Stimulated activated CD4-positive, alpha-beta T cell treated with anti-CD3 and anti-CD28 coated beads, Interleukin-4, amount 100 ng/mL, for 24 hours (primary cell): ENCODE measurements around the gene OST4.
"Not testable (repeated sequence)": the region's sequence is repeated elsewhere in the genome, so short reads cannot be mapped to it uniquely, and the experiment has no call there.

Source experiments
- DNase-seq: peaks from one replicate; pipeline ENCODE4 v3.0.0-alpha.2; 2020

OST4 gene

DNA sequence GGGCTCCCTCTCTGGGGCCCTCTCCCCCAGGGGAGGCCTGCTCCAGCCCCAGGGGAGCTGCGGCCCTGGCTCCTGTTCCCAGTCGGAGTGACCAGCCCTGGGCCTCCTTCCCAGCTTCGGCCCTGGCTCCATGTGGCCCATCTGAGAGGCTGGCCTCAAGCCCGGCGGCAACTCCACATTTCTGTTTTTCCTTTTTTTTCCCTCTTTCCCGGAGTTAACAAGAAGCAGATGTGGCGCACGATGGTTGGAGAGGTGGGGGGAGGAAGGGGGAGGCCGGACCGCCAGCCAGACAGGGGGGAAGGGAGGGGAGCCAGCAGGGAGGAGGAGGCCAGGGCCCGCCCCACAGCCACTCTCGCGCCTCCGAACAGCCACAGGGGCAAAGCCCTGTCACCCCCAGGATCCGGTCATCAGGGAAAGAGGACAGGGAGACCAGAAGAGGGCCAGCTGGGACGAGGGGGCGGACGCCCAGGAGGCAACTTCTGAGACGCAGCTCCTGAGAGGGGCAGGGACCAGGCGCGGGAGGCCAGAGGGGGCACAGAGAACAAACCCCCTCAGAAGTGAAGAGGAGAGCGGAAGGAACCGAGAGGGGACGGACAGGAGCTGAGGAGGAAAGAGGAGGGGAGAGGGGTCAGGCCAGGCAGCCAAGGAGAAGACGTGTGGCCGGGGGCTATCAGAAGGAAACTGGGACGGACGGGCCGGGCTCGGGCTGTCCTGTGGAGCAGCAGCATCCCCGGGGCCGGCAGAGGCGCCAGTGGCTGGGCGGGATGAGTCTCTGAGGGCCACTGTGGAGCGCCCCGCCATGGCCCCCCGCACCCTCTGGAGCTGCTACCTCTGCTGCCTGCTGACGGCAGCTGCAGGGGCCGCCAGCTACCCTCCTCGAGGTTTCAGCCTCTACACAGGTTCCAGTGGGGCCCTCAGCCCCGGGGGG lies 7.1 kb upstream of the OST4 start, which contains the start of gene EMILIN1:
Gene EMILIN1 (plus strand): TSS at position 349 of the 928 bp plus-strand sequence. CDS start 451 bp downstream, at position 800.
- no peak for DNase-seq

- no peak for DNase-seq
Observed at GRCh38 chr2:27077231-27077630, 5.8 kb upstream of the OST4 start.

GRCh38 chr2:27076323-27076722 lies 4.9 kb upstream of the OST4 start:
- DNase-seq, result no peak

DNA sequence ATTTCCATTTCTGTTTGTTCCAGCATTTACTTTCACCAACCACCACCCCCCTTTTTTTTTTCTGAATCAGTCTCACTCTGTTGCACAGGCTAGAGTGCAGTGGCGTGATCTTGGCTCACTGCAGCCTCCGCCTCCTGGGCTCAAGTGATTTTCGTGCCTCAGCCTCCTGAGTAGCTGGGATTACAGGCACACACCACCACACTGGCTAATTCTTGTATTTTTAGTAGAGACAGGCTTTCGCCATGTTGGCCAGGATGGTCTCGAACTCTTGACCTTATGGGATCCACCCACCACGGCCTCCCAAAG lies 4.1 kb upstream of the OST4 start:
- DNase-seq, result not testable (repeated sequence)

DNA sequence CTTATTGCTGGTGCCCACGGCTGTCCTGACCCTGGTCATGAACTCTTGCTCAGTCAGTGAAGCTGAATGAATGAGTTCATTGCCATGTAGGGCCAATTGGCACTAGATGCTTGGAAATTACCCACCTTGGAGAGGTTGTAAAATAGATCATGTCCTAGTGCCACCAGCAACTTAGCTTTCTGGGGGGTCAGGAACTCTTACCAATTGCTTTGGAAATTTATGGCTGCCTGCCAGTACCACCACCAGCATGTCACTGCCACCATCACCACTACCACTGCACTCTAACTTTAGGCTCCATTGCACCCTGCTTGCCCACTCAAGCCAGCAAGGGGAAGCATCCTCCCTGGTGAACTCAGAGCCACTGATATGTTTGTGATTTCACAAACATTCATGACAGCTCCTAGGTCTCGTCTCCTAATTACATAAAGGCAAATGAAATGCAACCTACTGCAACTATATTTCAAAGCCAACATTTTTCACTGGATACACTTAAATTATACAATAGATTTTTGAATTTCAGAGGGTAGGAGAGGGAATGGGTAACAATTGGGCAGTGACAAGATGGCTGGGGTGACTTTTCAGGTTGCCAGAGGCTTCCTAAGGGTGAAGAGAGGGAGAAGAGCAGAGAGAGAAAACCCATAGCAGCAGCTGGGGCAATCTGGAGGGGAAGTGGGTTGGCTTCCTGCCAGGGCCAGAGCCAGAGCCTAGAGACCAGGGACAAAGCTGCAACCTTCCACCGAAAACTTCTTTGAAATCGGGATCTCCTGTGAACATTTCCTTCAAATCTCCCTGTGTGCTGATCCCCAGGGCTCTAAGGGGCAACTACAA lies 3.5 kb upstream of the OST4 start:
- peak; percentile 28 for DNase-seq

DNA sequence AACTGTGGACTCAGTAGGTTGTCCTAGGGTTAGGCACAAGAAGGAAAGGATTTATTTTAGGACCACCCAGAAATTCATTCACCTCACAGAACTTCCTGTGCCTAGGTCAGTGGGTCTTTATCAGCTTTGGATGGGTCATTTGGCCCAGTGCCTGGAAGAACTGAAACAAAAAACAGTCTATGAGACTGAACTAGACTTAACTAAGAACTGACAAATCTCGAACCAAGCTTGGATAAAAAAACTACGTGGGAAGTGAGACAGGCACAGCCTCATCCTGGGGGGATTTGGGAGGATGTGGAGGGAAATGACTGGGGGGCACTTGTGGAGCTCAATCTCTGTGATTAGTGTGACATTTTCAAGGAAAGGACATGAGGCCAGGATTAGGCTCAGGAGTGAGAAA lies 2.3 kb upstream of the OST4 start:
- no peak for DNase-seq

GRCh38 chr2:27072920-27073319 lies 1.5 kb upstream of the OST4 start:
- DNase-seq, result no peak

DNA sequence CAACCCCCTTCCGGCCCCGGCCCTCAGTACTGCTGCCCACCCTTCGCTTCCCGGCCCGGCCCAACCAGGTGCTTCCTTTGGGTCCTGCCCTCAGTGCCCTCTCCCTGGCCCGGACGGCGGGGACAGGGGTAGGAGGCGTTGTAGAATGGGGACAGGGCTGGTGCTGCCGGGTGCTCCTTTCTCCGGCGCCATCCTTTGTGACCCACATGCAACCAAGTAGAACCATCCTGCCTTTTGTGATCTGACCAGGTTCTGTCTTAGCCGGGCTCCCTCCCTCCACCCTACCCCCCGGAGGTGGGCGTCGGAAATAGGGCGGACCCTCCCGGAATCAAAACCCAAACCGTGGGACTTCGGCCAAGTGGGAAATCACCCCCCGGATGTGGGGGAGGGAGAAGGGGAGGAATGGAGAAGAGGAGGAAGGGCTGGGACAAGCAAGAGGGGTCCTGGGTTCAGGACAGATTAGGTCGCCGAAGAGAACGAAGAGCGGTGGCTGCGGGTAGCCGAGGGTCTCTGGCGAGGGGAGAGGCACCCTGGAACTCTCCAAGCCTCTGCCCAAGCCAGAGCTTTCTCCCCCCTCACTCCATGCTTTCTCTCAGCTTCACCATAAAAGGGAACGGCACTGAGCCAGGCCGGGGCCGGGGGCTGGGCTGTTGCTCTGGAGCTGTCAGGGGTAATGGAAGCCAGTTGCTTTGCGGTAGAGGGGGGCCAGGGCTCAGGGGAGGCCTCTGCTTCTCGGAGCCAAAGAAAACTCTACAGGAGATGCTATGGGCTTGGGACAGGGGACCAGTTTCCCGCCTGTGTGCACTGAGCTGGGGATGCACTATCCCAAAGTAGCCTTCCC lies 756 bp upstream of the OST4 start:
- peak; percentile 36 for DNase-seq

DNA sequence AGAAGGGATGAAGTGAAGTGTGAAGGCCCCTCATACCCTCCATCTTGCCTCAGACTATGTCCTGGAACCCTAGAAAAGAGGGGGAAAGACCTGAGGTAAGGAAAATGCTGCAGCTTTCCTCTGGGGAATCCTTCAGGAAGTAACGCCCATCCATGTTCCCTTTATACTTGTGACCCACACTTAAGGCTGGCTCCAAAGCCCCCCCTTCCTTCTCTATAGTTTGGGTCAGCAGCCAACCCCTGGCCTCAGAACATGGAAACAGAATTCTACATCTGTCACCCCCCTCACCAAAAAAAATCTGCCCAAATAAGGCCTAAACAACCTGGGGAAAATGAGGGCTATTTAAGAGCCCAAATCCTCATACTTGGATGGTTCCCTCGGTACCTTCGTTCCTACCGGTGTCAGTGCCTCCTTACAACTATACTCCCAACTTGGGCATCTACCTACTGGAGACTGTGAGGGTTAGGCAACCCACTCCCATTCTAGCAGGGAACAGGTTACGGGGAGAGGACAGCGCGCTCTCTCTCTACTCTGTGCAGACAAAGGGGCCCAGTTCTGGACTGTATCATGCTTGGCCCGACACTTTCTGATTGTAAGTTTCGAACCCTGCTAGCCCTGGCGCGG lies 689 bp downstream of the OST4 start:
- DNase-seq, result no peak

- no peak for DNase-seq
Observed at GRCh38 chr2:27069961-27070618, 1.4 kb downstream of the OST4 start.

DNA sequence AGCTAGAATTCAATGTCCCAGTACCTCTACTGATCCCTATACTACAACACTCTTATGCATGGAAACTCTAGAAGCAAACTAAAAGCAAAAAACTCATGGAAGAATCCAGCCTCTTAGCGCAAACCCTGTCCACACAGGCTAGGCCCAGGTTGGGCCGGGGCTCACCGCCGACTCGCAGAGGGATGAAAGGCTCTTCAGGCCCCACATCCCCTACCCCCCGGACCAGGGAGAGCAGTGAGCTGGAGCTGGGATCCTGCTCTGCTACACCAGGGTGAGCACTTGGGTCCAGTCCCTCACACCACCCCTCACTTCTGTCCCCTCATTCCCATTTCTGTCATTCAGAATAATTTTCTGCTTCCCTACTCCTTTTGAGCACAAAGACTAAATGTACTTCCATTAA lies 2.0 kb downstream of the OST4 start:
- DNase-seq, result no peak

- no peak for DNase-seq
Observed at GRCh38 chr2:27067385-27067784, 4.1 kb downstream of the OST4 start.

GRCh38 chr2:27065128-27065527 lies 6.3 kb downstream of the OST4 start:
- DNase-seq, result no peak

- DNase-seq, result no peak
Observed at GRCh38 chr2:27060323-27060722, 11.1 kb downstream of the OST4 start.

GRCh38 chr2:27059141-27059820 lies 12.2 kb downstream of the OST4 start:
- no peak for DNase-seq

DNA sequence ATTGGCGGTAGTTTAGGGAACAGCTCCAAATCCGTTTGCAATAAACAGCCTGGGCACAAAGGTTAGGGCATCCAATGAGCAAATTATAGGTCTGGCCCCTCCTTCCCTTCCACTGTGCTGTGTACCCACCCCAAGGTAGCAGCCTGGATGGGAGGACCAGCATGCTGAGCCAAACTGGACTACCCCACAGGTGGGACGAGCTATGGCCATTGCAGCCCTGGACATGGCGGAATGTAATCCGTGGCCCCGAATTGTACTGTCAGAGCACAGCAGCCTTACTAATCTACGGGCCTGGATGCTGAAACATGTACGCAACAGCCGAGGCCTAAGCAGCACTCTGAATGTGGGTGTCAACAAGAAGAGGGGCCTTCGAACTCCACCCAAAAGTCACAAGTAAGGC lies 13.2 kb downstream of the OST4 start:
- no peak for DNase-seq

- no peak for DNase-seq
Observed at GRCh38 chr2:27057184-27057583, 14.3 kb downstream of the OST4 start.

GRCh38 chr2:27054721-27055120 lies 16.7 kb downstream of the OST4 start:
- no peak for DNase-seq

GRCh38 chr2:27053776-27054175 lies 17.7 kb downstream of the OST4 start:
- no peak for DNase-seq

GRCh38 chr2:27053321-27053720 lies 18.1 kb downstream of the OST4 start:
- DNase-seq, result no peak

- DNase-seq, result no peak
Observed at GRCh38 chr2:27051902-27052645, 19.4 kb downstream of the OST4 start.
